GM03348 (cell line): ENCODE measurements around the gene ZNF688.
"Not testable (repeated sequence)": the region's sequence is repeated elsewhere in the genome, so short reads cannot be mapped to it uniquely, and the experiment has no call there.

Source experiments
- DNase-seq: peaks from one replicate; pipeline ENCODE4 v3.0.0; 2012; ENCODE audit warnings: low spot score

Gene ZNF688

DNA sequence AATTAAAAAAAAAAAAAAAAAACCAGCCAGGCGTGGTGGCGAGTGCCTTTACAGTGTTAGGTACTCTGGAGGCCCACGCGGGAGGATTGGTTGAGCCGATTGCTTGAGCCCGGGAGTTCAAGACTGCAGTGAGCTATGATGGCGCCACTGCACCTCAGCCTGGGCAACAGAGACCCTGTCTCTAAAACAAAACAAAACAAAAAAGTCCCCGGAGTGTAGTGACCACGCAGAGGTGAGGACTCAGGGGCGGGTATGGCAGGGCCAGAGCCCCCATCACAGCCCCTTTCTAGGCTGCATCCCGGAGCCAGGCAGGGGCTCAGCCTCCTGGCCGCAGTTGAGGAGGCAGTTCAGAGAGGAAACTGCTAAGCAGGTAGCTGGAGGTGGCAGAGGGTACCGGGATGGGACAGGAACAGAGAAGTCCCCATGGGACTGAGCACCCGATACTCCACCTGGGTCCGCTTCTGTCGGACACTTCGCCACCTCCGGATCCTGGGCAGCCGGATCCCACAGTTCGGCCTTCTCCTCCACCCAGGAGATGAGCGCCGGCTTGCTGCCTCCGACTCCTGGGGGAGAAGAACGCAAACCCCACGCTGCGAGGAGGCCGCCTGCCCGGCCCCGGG lies 37.7 kb downstream of the ZNF688 start:
- no peak for DNase-seq

DNA sequence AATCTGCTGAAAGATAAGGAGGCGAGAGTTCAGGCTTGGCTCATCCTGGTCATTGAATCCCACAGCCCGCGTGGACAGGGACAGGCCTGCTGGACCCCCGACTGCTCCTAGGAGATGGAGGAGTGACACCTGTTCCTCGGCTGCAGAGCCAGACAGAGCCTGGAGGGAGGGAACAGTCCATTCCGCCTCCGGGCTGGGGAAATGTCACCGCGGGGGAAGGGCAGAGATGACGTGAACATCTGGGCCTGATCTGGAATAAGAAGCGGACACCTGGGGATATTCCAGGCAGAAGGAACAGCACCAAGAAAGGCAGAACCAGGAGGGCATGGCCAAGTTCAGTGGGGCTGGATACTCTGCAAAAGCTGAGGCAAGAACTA lies 38.4 kb downstream of the ZNF688 start:
- no peak for DNase-seq

DNA sequence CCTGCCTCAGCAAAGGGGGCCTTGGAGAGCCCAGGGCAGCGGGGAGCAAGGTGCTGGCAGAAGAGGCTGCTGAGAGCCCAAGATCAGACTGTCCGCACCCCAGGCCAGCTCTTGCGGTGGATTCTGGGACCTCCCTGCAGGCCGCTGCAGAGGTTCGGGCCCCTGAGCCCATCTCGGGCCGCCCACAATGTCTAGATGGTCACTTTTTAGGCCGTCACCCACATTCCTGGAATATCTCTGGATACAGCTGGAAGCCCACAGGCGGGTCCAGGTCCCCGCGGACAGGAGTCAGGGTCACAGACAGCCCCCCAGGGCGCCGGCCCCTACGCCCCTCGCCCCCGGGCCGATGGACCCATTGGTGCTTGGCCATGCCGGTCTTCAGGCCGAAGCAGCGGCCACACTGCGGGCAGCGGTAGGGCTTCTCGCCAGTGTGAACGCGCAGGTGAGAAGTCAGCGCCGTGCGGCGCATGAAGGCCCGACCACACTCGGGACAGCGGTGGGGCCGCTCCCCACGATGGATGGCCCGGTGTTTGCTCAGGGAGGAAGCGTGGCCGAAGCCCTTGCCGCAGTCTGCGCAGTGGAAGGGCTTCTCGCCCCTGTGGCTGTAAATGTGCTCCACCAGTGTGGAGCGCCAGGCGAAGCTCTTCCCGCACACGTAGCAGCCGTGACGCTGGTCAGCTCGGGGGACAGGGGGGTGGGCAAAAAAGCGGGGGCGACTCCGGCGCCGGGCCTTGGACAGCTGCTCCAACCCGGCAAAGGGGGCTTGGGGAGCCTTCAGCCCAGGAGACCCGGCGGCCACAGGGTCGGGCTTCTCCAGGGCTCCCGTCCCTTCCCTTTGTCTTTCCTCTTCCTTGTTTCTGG lies 39.0 kb downstream of the ZNF688 start:
- no peak for DNase-seq

DNA sequence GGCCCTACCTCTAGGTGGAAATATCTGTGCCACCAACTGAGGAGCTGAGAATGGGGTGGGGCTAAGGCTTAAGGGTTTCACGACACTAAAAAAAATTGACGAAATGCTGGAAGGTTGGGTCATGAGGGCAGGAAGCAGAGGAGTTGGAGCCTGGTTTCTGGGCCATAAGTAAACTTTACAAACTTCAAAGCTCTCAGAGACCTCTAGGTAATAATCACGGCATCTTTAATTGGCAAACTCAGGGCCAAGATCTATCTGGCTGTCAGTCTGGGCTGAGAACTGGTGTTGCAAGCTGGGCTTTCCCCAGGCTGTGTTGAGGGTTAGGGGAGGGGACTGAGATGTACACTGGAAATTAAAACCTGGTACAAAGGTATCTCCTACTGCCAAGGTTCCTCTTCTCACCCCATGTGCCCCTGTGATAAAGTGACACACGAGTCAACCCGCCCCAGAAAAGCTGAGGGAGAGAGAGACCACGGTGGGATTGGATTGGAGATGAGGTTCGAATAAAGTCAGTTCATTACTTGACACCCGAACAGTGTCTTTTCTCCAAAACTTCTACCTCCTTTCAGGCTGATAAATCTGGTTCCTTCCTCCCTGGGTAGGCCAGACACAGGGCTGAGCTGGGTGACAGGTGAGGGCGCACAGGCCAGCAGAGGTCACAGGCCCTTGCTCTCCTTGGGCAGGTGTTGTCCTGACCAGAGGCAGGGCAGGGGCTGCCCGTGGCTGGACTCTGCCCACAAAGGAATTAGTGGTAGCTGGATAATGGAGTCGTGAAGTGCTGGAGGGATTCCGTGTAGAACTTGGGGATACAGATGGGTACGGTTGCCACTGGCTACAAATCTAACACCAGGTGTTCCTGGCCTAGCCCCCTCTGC lies 41.1 kb downstream of the ZNF688 start:
- no peak for DNase-seq

DNA sequence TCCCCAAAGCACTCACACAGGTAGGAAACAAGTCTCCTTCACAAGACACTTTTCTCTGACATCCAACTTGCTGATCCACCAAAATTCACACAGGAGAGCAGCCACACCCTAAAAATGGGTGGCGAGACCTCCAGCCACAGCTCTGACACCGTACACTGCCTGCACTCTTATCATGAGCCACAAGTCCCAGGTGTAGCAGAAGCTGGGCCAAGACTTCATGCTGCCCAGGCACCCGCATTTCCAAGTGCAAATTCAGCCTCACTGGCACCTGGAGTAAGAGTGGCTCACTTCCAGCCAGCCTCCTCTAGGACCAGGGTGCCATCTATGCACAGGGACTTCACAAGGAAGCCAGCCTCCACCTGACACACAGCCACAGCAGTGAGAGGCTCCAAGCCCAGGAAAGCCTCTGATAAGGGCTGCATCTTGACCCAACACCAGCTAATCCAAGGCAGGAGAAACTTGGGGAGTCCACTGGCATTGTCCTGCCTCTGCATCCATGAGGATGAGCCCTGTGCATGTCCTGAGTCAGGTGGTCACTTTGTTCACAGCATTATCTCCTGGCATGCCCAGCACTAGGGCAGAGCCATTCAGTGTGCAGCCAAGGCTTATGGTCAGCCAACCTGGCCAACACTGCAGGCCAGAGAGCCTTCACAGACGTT lies 42.6 kb downstream of the ZNF688 start:
- no peak for DNase-seq

DNA sequence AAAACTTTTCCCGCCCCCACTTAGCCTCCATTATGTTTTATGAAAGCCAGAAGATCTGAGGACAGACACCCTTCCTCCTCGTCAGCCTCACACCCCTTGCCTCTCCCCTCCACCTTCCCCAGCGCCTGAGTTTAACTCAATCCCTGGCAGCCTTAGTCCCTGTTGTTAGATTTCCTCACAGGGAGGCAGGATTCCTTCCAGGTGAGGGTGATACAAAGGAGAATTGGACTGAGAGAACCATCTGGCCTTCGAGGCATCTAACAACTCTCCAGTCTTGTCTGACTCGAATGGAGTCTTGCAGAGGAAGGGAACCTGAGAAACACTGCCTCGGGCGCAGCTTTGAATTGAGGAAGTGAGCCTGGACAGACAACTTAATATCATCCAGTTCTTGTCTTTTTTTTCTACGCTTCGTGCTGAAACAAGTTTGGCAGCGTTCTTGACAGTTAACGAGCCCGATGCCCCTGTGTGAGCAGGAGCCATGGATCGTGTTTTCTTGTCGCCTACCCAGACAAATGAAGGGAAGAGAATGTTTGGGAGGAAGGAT lies 43.8 kb downstream of the ZNF688 start:
- DNase-seq = no peak

DNA sequence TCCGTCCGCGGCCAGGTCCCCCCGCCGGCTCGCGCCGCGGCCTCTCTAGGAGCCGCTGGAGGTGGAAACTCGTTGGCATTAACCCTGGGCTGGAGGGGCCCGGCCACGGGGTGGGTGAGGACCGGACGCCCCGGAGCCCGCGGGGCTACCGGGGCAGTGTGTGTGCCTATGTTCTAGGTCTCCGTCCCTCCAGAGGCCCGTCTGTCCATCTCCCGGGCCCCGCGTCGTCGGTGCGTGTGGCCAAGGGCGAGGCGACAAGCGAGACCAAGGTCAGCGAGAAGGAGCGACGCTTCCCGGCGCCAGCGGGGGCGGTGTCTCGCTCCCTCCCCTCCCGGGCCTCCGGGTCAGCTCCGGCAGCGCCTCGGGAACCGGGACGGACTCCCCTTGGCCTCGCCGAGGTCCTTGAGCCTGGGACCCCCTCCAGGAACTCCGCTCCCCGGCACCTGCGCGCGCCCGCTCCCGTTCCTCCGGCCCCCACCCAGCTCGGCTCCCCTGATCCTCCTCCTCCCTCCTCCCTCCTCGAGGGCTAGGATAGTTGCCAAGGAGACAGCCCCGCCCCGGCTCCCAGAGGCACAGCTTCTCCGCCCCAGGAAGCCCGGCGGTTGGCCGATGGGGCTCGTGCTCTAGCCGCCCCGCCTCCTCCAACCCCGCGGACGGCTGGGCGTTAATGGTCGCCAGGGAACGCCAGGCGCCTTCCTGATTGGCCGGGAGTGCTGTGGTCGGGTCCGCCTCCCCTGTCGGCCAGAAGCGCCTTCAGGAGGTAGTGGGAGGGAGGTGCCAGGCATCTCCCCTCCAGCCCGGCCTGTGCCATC lies 44.5 kb downstream of the ZNF688 start:
- DNase-seq = peak; percentile 99

DNA sequence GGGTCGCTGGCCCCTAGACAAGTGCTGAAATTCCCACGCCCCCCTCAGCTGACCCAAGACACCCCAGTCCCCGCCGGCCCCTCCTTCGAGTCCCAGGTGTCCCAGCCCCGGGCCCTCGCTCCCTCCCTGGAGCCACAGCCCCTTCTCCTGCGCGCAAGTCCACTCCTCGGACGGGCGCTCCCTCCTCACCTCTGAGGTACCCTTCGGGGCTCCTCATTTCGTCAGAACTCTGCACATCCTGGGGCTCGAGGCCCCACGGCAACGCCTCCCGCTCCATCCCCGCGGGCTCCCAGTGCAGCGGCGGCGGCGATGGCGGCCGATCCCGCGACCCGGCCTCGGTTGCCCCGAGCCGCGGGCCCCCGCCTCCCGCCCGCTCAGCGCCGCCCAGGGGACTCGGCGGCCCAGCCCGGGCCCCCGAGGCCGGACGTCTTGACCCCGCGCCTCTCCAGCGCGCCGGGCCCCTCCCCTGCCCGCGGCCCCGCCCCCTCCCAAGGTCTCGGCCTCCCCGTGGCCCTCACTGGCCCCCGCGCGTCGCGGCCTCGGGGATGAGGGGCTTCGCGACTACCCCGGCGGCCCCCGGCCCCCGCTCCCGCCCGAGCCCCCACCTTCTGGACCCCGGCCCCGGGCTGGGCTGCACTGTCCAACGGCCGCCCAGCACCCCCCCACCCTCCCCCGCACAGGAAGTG lies 45.2 kb downstream of the ZNF688 start, which contains the start of gene ZNF768:
Gene ZNF768 (minus strand): TSS at position 430 of the 686 bp plus-strand sequence. CDS start 153 bp downstream, at position 277.
- DNase-seq = peak; percentile 90

DNA sequence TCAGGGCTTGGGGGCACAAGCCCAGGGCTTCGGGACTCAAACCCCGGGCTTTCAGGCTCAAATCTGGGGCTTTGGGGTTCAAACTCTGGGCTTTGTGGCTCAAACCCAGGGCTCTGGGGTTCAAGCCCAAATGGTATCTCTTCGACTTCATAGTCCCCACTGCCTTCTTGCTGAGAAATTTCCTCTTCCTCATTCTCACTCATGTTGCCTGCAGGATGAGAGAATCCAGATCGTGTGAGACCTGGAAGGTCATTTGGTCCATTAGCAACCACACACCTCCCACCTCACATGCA lies 45.7 kb downstream of the ZNF688 start:
- no peak for DNase-seq

DNA sequence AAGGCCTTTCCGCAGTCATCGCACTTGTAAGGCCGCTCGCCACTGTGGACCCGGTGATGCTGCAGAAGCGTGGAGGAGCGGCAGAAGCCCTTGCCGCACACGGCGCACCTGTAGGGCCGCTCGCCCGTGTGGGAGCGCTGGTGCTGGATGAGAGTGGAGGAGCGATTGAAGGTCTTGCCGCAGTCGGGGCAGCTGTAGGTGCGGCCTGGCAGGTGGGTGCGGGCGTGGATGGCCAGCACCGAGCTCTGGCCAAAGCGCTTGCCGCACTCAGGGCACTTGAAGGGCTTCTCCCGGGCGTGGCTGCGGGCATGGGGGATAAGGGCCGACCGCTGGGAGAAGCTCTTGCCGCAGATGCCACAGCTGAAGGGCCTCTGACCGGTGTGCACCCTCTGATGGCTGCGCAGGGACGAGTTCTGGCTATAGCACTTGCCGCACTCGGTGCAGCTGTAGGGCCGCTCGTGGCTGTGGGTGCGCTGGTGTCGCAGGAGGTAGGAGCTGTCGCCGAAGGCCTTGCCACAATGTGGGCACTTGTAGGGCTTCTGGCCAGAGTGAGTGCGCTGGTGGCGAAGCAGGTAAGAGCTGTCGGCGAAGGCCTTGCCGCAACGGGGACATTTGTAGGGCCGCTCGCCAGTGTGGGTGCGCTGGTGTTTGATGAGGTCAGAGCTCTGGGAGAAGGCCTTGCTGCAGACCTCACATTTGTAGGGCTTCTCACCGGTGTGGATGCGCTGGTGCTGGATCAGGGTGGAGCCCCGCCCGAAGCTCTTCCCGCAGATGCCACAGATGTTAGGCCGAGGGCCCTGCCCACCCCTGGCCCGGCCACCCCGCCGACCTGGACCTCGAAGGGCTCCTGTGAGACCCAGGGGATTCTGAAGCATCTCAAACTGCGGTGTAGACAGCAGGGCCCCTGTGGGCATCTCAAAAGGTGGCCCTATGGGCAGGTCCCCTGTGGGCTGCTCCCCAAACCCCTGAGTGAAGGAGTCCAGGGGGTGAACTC lies 46.6 kb downstream of the ZNF688 start:
- no peak for DNase-seq

DNA sequence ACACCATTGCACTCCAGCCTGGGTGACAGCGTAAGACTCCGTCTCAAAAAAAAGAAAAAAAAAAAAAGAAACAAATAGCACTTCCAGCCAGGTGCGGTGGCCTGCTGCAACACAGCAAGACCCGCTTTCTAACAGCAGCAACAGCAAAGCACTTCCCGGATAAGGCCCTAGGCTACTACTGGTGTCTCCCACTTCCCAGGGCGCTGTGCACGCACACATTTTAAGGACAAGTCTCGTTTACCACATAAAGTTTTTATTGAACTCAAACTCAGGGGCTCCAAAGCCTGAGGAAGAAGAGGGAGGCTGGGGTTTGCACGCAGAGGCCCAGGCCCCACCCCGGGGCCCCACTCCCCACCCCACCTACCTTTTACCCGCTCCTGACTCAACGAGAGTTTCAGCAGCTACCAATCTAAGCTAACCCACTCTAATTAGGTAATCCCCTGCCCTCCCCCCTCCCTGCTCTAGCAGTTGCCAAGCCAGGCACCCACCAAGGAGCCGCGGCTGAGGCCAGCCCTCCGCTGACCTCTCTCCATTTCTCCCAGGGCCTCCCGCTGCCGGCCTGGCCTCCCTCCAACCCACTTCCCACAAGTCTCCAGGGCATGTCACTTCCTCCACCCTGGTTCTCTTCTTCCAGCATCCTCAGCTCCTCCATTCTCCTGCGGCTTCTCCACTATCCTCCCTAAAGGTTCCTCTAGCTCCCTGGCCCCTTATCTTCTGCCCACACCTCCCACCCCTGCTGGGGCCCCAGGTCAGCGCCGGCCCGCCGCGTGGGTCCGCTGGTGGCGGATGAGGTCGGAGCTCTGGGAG lies 47.5 kb downstream of the ZNF688 start:
- no peak for DNase-seq

DNA sequence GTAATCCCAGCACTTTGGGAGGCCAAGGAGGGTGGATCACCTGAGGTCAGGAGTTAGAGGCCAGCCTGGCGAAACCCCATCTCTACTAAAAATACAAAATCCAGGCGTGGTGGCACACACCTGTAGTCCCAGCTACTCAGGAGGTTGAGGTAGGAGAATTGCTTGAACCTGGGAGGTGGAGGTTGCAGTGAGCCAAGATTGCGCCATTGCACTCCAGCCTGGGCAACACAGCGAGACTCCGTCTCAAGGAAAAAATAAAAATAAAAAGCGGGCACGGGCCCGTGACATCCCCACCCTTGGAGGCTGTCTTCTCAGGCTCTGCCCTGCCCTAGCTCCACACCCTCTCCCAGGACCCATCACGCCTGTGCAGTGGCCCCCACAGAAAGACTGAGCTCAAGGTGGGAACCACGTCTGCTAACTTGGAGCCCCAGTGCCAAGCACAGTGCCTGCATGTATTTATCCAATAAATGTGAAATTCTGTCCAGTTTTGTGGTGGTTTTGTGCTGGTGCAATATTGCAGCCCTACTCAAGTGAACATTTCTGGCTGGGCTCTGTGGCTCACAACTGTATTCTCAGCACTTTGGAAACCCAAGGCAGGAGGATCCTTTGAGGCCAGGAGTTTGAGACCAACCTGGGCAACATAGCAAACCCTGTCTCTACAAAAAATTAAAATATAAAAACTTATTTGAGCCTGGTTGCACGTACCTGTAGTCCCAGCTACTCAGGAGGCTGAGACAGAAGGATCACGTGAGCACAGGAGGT lies 48.6 kb downstream of the ZNF688 start:
- not testable (repeated sequence) for DNase-seq

DNA sequence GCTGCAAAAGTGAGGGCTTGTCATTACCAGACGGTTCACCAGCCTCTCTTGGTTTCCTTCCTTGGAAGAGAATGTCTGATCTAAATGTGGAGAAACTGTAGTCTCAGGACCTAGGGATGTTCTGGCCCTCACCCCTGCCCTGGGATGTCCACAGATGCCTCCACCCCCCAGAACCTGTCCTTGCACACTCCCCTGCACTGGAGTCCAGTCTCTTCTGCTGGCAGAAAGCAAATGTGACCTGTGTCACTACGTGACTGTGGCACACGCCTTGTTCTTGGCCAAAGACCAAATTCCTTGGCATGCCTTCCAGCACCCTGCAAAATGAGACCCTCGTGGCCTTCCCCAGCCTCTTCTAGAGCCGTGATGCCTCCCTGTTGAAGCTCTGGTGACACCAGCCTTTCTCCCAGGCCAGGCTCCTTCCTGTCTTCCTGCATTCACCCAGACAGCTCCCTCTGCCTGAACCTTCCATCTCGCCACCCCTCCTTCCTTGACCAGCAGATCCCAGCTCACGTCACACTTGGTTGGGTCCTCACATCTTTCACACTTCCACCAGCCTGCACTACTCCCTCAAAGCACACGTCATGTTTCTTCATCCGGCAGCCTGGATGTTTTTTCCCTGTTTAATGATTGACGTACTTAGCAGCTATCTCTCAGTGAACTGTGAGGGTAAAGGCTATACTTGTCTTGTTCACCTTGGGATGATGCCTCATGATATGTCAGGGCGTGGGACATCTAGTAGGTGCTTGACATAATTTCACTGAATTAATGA lies 49.5 kb downstream of the ZNF688 start:
- DNase-seq = no peak

DNA sequence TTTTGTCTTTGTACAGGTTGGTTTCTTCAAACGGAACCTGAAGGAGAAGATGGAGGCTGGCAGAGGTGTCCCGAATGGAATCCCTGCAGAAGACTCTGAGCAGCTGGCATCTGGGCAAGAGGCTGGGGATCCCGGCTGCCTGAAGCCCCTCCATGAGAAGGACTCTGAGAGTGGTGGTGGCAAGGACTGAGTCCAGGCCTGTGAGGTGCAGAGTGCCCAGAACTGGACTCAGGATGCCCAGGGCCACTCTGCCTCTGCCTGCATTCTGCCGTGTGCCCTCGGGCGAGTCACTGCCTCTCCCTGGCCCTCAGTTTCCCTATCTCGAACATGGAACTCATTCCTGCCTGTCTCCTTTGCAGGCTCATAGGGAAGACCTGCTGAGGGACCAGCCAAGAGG lies 50.0 kb downstream of the ZNF688 start:
- DNase-seq = no peak
